ENCODE measurements around the gene HIVEP3.

DNA sequence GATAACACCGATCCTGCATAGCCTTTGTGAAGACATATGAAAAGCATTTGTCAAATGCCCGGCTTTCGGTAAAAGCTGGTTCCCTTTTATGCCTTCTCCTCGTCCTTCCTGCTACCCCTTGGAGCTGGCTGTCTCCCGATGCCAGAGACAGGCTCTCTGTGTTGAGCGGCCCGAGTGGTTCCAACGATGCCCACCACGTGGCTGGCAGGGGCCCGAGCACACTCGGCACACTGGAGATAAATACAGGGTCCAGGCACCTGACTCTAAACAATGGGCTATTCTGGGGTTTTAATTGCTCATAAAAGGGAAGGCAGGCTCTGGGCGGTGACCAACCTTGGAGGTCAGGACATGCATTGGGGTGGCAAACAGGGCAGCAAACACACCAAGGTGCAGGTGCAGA lies 207.1 kb downstream of the HIVEP3 start:
- TF ChIP-seq POLR2A (IDR thresholded peaks at IDR 0.05), result no peak
- TF ChIP-seq, protein P1, sequence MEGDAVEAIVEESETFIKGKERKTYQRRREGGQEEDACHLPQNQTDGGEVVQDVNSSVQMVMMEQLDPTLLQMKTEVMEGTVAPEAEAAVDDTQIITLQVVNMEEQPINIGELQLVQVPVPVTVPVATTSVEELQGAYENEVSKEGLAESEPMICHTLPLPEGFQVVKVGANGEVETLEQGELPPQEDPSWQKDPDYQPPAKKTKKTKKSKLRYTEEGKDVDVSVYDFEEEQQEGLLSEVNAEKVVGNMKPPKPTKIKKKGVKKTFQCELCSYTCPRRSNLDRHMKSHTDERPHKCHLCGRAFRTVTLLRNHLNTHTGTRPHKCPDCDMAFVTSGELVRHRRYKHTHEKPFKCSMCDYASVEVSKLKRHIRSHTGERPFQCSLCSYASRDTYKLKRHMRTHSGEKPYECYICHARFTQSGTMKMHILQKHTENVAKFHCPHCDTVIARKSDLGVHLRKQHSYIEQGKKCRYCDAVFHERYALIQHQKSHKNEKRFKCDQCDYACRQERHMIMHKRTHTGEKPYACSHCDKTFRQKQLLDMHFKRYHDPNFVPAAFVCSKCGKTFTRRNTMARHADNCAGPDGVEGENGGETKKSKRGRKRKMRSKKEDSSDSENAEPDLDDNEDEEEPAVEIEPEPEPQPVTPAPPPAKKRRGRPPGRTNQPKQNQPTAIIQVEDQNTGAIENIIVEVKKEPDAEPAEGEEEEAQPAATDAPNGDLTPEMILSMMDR (IDR thresholded peaks at IDR 0.05), result no peak

Measured in body of pancreas (tissue), 4 donors.